ENCODE data around the gene HOATZ. TPM values are rescaled to one million over a fixed set of nuclear protein-coding genes. Genes with fewer than 3 reads are reported as not detected.

Gene HOATZ
- total RNA-seq, 1 experiment from 2014 or later = not detected

- no peaks in the 10 kb centered on the region for H3K36me3 ChIP-seq (ENCODE audit: control insufficient read depth in 1 of 2, insufficient read depth in 2 of 2, low read length in 2 of 2)
- ATAC-seq = no peak
- no peak overlapping the region for H3K27ac ChIP-seq (ENCODE audit: low read depth, low read length)
- no peak overlapping the region for H3K9ac ChIP-seq (ENCODE audit: low read length)
- H3K9me2 ChIP-seq (ENCODE audit: insufficient read depth) = no peaks in the 10 kb centered on the region
- no TSS peak for BruUV-seq (replicated peaks)
- intact Hi-C loops (cut with micrococcal nuclease) = loop anchor here (10.0 kb wide), 1 partner anchor 413 kb away; no protein-coding TSS in a partner anchor
- no peaks in the 10 kb centered on the region for H4K20me1 ChIP-seq (ENCODE audit: insufficient read depth)
- ChIA-PET CTCF (no interaction called here), POLR2A (no interaction called here), RAD21 (ENCODE audit: low non-redundant PET in 1 of 2, low total read pairs in 2 of 2, uncharacterized antibody in 2 of 2, unreplicated experiment in 2 of 2) (no interaction called here)
- TF ChIP-seq EZH2phosphoT487 (IDR thresholded peaks at IDR 0.05; ENCODE audit: borderline replicate concordance) (no peak), EGR1 (IDR thresholded peaks at IDR 0.05; ENCODE audit: low read depth) (no peak)
- H3K9me3 ChIP-seq (ENCODE audit: control insufficient read depth in 1 of 2, insufficient read depth in 1 of 2, low read depth in 1 of 2, low read length in 2 of 2) = no peaks in the 10 kb centered on the region
- H3K4me1 ChIP-seq (ENCODE audit: control insufficient read depth in 1 of 2, insufficient read depth in 2 of 2, low read length in 2 of 2) = no peaks in the 10 kb centered on the region
- no peaks in the 10 kb centered on the region for H3K79me2 ChIP-seq (ENCODE audit: insufficient read depth, low read length)
- no peak overlapping the region for H2AFZ ChIP-seq (ENCODE audit: low read depth, low read length, poor library complexity, severe bottlenecking)
- no peak for DNase-seq (ENCODE audit: low read depth, low spot score)
- no peak overlapping the region for H3K4me2 ChIP-seq (ENCODE audit: low read length)
- no peak overlapping the region for H3K4me3 ChIP-seq (replicated peaks in 1 of 2; ENCODE audit: low read depth in 1 of 2, low read length in 2 of 2)
- no peaks in the 10 kb centered on the region for H3K27me3 ChIP-seq (ENCODE audit: insufficient read depth, low read length)
Measured at GRCh38 chr11:111582163-111582562, 67.6 kb downstream of the HOATZ start.

GRCh38 chr11:111582881-111583280 lies 68.3 kb downstream of the HOATZ start:
- no peak overlapping the region for H3K4me2 ChIP-seq (ENCODE audit: low read length)
- DNase-seq (ENCODE audit: low read depth, low spot score) (no peak), ATAC-seq (no peak)
- no peak overlapping the region for H2AFZ ChIP-seq (ENCODE audit: low read depth, low read length, poor library complexity, severe bottlenecking)
- H3K4me1 ChIP-seq (ENCODE audit: control insufficient read depth in 1 of 2, insufficient read depth in 2 of 2, low read length in 2 of 2) = no peaks in the 10 kb centered on the region
- H3K36me3 ChIP-seq (ENCODE audit: control insufficient read depth in 1 of 2, insufficient read depth in 2 of 2, low read length in 2 of 2) = no peaks in the 10 kb centered on the region
- ChIA-PET CTCF (no interaction called here), POLR2A (no interaction called here), RAD21 (ENCODE audit: low non-redundant PET in 1 of 2, low total read pairs in 2 of 2, uncharacterized antibody in 2 of 2, unreplicated experiment in 2 of 2) (no interaction called here)
- no peaks in the 10 kb centered on the region for H3K9me2 ChIP-seq (ENCODE audit: insufficient read depth)
- H3K9ac ChIP-seq (ENCODE audit: low read length) = no peak overlapping the region
- H3K79me2 ChIP-seq (ENCODE audit: insufficient read depth, low read length) = no peaks in the 10 kb centered on the region
- no peaks in the 10 kb centered on the region for H3K27me3 ChIP-seq (ENCODE audit: insufficient read depth, low read length)
- H4K20me1 ChIP-seq (ENCODE audit: insufficient read depth) = no peaks in the 10 kb centered on the region
- intact Hi-C loops (cut with micrococcal nuclease) = loop anchor here (10.0 kb wide), 1 partner anchor 412 kb away; no protein-coding TSS in a partner anchor
- H3K9me3 ChIP-seq (ENCODE audit: control insufficient read depth in 1 of 2, insufficient read depth in 1 of 2, low read depth in 1 of 2, low read length in 2 of 2) = no peaks in the 10 kb centered on the region
- H3K27ac ChIP-seq (ENCODE audit: low read depth, low read length) = no peak overlapping the region
- no peak for TF ChIP-seq TCF7L2 (IDR thresholded peaks at IDR 0.05; ENCODE audit: borderline replicate concordance, extremely low read depth, insufficient read depth, insufficient read length)
- TF ChIP-seq CEBPB (IDR thresholded peaks at IDR 0.05; ENCODE audit: low read depth) = no peak
- TF ChIP-seq ELF1 (IDR thresholded peaks at IDR 0.05; ENCODE audit: borderline replicate concordance, low read depth) = no peak
- TF ChIP-seq POLR2AphosphoS5 (IDR thresholded peaks at IDR 0.05; ENCODE audit: low read depth, low read length) = no peak
- TF ChIP-seq YY1 (IDR thresholded peaks at IDR 0.05; ENCODE audit: extremely low read depth, insufficient replicate concordance, low read depth, low read length) = no peak
- TF ChIP-seq ZBTB33 (IDR thresholded peaks at IDR 0.05; ENCODE audit: extremely low read depth, insufficient replicate concordance, low read length) = no peak
- no peak for TF ChIP-seq CBX3 (IDR thresholded peaks at IDR 0.05; ENCODE audit: low read depth)
- TF ChIP-seq MAX (IDR thresholded peaks at IDR 0.05) = no peak
- no peak for TF ChIP-seq EZH2 (IDR thresholded peaks at IDR 0.05)
- no peak for TF ChIP-seq JUND (IDR thresholded peaks at IDR 0.05)
- no peak for TF ChIP-seq RAD21 (IDR thresholded peaks at IDR 0.05; ENCODE audit: low read depth)
- no peak for TF ChIP-seq ZNF274 (IDR thresholded peaks at IDR 0.05; ENCODE audit: low read depth, low read length)
- no peak for TF ChIP-seq ATF3 (IDR thresholded peaks at IDR 0.05)
- TF ChIP-seq CTCF (IDR thresholded peaks at IDR 0.05 in 2 of 3, conservative IDR thresholded peaks at IDR 0.05 in 1 of 3; ENCODE audit: borderline replicate concordance in 1 of 3, insufficient read depth in 1 of 3, low read depth in 2 of 3, low read length in 2 of 3) = no peak
- no peak for TF ChIP-seq FOSL1 (IDR thresholded peaks at IDR 0.05; ENCODE audit: low read depth)
- no TSS peak for BruUV-seq (replicated peaks)
- no peak overlapping the region for H3K4me3 ChIP-seq (replicated peaks in 1 of 2; ENCODE audit: low read depth in 1 of 2, low read length in 2 of 2)
